CD4-positive, alpha-beta T cell treated with Interleukin-15 for 4 hours (primary cell): ENCODE measurements around the gene RASSF3.
"Not testable (repeated sequence)": the region's sequence is repeated elsewhere in the genome, so short reads cannot be mapped to it uniquely, and the experiment has no call there.

Source experiments
- DNase-seq: peaks from one replicate; pipeline ENCODE4 v3.0.0-alpha.2; 2020; ENCODE audit warnings: low spot score

The RASSF3 gene

DNA sequence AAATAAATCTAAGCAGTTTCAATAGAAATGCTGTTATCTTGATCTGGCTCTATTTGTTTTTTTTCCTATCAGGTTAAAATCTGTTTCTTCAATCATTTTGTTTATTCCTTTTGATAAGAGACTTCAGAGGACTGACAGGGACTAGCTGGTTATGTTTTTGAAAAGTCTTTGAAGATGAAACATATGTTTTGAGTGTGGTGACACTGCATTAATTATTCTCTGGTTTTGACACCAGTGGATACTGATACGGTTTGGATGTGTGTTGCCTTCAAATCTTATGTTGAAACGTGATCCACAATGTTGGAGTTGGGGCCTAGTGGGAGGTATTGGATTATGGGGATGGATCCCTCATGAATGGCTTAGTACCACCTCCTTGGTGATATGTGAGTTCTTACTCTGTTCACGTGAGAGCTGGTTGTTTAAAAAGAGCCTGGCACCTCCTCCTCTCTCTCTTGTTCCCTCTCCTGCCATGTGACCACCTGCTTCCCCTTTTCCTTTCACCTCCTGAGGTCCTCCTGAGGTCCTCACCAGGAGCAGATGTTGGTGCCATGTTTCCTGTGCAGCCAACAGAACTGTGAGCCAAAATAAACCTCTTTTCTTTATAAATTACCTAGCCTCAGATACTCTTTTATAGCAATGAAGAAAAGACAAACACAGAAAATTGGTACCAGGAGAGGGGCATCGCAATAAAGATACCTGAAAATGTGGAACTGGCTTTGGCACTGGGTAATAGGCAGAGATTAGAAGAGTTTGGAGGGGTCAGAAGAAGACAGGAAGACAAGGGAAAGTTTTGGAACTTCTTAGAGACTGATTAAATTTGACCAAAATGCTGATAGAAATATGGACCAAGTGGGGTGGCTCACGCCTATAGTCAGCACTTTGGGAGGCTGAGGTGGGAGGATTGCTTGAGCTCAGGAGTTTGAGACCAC lies 23.0 kb downstream of the RASSF3 start:
- no peak for DNase-seq

GRCh38 chr12:64633940-64634337 lies 23.6 kb downstream of the RASSF3 start:
- peak; percentile 54 for DNase-seq

- no peak for DNase-seq
These were observed 24.3 kb downstream of the RASSF3 start for GRCh38 chr12:64634508-64635092.

GRCh38 chr12:64635356-64635998 lies 25.2 kb downstream of the RASSF3 start:
- DNase-seq, result no peak

GRCh38 chr12:64636856-64637255 lies 26.6 kb downstream of the RASSF3 start:
- DNase-seq, result no peak

DNA sequence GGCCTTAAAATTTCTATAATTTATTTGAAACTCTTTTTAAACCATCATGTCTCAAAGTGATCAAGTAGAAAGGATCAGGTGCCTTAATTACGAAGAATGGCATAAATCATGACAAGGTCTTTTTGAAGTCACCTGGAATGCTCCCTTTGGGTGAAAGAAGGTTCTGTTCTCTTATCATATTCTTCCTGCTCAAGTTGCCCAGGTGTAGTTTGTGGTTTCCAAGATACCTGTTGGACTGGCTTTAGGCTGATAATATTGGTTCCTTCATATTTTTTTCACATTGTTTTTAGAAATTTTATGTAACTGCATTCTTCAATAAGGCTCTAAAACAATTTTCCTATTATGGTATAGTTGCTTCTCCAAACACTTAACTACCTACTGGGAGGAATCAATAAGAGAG lies 29.2 kb downstream of the RASSF3 start:
- no peak for DNase-seq

- no peak for DNase-seq
These were observed 36.0 kb downstream of the RASSF3 start for GRCh38 chr12:64646318-64646717.

DNA sequence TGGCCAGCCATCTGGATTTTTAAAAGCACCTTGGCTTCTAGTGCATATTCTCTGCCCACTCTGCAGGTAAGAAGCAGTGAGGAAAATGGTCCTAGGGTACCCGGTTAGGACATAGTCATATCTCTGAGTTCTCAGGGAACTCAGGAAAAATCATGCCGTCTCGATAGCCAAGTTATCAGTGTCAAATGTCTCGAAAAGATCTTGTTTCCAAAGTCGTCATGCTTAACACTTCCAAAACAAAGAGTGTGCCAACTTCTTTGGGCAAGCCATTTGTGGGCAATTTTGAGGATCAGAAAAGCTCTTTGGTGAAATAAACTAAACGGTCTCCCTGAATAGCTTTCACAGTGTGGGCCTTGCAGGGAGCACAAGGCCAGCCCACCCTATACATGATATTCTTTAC lies 39.2 kb downstream of the RASSF3 start:
- DNase-seq, result no peak

GRCh38 chr12:64650762-64651161 lies 40.5 kb downstream of the RASSF3 start:
- no peak for DNase-seq

GRCh38 chr12:64652346-64652745 lies 42.1 kb downstream of the RASSF3 start:
- DNase-seq, result no peak

- DNase-seq, result no peak
These were observed 42.8 kb downstream of the RASSF3 start for GRCh38 chr12:64653123-64653522.

- not testable (repeated sequence) for DNase-seq
These were observed 43.6 kb downstream of the RASSF3 start for GRCh38 chr12:64653907-64654306.

DNA sequence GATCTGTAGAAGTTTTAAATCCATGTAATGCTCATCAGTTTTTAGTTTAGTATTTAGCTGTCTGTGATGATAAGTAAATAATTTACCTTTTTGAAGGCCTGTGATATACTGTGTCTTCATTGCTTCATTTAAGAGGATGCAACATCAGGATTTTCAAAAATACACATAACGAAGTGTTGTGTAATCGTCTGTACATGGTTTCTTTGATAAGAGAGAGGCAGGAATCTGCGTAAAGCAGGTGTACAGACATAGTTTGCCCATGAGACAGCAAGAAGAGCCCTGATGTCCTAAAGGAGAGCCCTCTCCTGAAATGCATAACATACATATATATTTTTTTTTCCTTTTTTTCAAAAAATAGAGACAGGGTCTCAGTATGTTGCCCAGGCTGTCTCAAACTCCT lies 44.8 kb downstream of the RASSF3 start:
- DNase-seq, result no peak

DNA sequence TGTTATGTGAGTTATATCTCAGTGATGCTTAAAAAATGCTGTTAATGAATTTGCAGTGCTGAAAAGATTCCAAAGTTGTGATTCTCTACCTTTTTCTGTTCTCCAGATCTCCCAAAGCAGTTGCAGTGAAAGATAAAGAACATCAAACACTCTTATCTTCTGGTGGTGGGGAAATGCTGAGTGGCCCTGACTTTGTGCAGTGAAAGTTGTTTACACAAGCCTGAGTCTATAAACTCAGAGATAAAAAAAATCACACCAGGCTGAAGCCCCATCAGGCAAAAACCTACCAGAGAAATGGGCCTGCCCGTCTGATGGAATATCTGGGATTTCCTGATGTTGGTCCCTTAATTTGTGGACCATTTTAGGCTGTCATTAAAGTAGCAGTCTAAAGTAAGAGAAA lies 46.1 kb downstream of the RASSF3 start:
- no peak for DNase-seq

DNA sequence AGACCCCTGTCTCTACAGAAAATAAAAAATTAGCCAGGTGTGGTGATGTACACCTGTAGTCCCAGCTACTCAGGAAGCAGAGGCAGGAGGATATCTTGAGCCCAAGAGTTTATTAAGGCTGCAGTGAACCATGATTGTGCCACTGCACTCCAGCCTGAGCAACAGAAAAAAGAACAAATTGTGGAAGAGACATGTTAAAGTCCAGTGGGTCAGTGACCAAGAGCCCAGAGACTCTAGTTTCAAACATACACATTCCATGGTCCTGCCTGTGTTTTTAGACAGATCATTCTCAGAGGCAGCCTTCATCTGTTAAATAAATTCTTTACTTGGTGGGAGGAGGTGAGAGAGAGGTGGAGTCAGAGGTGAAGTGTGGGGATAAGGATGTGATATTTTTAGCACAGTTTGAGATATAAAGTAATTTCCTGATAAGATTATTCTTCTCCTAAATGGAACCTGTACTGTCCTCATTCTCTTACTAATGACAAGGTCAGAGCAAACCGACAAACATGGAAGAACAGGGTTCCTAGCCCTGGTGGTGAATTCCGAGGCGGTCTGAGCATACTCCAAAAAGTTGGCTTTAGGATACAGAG lies 48.7 kb downstream of the RASSF3 start:
- no peak for DNase-seq

DNA sequence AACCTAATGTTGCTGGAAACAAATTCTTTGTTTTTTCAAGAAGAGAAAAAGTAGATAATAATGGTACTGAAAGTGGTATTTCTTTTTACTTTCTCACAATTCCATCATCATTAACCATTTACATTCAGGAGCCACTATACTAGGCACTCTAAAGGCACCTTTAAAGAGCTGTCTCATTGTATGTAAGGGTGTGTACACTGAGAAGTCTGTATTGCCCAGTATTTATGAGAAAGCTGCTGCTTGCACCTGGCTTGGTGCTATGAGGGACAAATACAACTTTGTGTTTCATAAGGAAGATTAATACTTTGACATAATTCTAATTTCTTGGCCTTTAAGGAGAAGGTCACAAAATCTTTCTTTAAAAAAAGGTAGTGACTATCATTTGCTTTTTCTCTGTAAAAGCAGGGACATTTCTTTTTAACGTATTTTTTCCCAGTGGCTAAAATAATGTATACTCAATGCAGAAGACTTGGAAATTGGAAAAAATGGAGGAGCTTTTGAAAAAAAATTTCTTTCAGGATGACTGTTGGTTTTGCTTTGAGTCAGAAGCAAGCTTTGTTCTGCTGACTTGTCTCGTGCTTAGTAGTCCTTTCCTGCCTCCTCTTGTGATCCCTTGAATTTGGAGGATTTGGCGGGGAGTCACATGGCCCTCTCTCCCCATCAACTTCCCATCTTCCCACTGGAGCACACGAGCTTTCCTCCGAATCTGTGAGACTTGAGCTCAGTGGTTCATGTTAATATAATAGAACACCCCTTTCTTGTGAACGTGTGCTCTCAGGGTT lies 50.1 kb downstream of the RASSF3 start:
- DNase-seq, result no peak

- no peak for DNase-seq
These were observed 52.7 kb downstream of the RASSF3 start for GRCh38 chr12:64663015-64663414.

DNA sequence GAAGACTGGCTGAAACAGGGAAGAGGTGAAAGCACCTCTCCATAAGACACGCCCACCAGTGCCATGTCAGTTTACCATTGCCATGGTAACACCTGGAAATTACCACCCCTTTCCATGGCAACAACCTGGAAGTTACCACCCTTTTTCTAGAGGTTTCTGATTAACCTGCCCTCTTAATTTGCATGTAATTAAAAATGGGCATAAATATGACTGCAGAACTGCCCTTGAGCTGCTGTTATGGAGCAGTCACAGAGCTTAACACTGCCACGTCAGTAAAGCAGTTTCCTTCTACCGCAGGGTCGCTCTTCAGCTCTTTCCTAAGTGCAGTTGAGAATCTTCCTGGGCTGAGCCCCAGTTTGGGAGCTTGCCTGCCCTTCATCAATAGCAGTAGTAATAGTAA lies 55.2 kb downstream of the RASSF3 start:
- DNase-seq, result peak; percentile 83

- no peak for DNase-seq
These were observed 56.0 kb downstream of the RASSF3 start for GRCh38 chr12:64666054-64666914.

DNA sequence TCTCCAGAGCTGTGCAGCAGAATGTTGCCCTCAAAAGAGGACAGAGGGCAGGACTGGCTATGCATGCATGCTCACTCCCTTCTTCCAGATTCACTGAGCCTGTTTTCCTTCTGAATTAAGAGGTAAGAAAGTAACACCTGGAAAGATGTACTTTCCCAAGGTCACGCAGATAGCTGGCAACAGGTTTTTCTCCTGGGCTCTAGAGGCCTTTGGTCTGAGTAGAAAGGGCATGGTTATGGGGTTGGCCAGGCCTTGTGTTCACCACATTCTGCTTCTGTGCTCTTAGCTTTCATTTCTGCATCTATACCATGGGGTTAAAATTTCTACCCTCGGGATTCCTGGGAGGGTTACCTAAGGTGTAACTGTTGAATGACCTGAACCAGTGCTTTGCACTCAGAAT lies 57.5 kb downstream of the RASSF3 start:
- DNase-seq, result no peak

DNA sequence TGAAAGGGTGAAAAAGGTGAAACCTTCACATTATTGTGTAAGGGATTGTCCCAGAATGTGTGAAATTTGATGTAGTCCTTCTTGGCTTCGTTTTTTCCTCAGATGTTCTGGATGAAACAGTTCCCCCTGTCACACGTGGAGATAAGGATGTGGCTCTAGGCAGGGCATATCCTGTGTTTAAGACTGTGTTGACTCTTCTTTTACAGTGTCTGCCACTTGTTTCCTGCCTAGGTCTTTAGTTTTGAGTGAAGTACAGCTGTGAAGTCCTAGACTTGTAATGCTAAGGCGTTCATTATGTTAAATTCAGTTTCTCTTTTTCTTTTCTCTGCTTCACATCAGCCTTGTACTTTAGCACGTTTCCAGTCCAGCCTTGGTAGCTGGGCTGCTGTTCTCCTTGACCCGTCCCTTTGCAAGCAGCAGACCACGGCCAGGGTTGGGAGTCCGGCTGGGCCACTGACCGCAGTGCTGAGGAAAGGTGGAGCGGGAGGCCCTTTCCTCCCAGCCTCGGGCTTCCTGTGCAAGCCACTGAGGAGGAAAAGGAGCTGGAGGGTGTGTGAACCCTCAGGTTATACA lies 59.1 kb downstream of the RASSF3 start:
- peak; percentile 79 for DNase-seq
